ENCODE results near the gene PBX4.
A peak's percentile ranks its signal among the peaks of the same experiment; 100 is the strongest.
"Not testable (repeated sequence)": the region's sequence is repeated elsewhere in the genome, so short reads cannot be mapped to it uniquely, and the experiment has no call there.

PBX4 gene

GRCh38 chr19:19626516-19627472 lies 8.3 kb upstream of the PBX4 start:
- DNase-seq: no peak

GRCh38 chr19:19624032-19624570 lies 5.6 kb upstream of the PBX4 start:
- no peak for DNase-seq

DNA sequence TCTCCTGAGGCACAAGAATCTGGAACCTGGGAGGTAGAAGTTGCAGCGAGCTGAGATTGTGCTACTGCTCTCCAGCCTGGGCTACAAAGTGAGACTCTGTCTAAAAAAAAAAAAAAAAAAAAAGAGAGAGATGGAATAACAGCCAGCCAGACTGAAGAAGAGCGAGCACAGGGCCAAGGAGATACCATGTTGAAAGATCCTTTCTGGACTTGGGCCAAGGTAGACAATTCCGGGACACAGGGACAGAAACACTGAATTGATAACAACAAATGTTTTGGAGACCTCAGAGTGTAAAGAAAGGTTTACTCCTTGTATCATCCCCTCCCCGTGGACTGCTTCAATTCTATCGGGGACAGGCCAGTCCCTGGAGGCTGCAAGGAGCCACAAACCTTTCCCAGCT lies 4.9 kb upstream of the PBX4 start:
- no peak for DNase-seq

DNA sequence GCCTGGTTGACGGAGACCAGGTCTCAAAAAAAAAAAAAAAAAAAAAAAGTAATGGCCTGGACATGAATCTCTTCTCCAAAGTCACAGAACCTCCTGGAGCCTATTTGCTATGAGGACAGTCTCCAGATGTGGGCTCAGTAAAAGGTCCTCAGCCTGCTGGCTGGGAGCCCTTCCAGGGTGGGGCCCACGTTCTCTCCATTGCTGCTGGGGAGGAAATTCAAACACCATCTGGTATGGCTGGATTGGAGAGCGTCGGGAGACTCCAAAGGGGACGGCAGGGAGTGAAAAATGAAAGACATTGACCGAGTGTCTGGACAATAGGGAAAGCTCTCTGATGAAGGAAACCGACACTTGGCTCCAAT lies 1.3 kb upstream of the PBX4 start:
- no peak for DNase-seq

- no peak for DNase-seq
Observed at GRCh38 chr19:19619181-19619848, 828 bp upstream of the PBX4 start.

DNA sequence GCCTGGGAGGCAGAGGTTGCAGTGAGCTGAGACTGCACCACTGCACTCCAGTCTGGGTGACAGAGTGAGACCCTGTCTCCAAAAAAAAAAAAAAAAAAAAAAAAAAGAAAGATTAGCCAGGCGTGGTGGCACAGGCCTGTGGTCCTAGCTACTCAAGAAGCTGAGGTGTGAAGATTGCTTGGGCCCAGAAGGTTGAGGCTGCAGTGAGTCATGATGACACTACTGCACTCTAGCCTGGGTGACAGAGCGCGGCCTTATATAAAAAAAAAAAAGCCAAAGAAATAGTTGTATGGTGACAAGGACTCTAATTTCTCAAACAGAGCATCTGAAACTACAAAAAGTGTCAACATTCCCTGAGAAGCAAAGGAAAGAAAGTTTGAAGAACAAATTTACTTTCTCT lies 3.4 kb downstream of the PBX4 start:
- peak; percentile 65 to 70 for DNase-seq

- no peak for DNase-seq
Observed at GRCh38 chr19:19613506-19613905, 5.0 kb downstream of the PBX4 start.

DNA sequence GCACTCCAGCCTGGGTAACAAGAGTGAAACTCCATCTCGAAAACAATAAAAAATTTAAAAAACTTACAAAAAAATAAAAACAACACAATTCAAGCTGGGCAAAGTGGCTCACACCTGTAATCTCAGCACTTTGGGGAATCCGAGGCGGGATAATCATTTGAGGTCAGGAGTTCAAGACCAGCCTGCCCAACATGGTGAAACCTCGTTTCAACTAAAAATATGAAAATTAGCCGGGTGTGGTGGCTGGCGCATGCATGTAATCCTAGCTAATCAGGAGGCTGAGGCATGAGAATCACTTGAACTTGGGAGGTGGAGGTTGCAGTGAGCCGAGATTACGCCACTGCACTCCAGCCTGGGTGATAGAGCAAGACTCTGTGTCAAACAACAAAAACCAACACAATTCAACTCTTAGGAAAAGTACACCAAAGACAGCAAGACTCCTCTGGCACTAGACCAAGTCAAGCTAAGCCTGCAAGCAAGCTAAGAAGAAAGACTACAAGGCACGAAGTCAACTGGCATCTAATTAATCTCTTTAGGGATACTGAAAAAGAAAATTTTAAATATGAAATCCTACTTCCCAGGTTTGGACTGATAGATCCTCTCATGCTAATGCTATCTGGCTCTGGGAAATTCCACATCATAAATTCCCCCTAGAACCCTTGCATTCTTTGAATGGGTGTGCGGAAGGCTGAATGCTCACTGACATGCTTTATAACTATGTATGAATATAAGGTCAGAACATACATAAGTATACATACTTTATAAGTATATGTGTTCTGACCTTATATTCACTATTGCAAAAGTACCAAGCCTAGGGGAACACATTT lies 7.9 kb downstream of the PBX4 start:
- DNase-seq: no peak

DNA sequence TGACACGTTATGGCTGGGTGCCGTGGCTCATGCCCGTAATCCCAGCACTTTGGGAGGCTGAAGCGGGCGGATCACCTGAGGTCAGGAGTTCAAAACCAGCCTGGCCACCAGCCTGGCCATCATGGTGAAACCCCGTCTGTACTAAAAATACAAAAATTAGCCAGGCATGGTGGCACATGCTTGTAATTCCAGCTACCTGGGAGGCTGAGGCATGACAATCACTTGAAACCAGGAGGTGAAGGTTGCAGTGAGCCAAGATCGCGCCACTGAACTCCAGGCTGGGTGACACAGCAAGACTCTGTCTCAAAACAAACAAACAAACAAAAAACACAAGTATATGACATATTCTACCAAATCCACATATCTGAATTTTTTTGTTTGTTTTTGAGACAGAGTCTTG lies 11.8 kb downstream of the PBX4 start:
- DNase-seq: not testable (repeated sequence)

DNA sequence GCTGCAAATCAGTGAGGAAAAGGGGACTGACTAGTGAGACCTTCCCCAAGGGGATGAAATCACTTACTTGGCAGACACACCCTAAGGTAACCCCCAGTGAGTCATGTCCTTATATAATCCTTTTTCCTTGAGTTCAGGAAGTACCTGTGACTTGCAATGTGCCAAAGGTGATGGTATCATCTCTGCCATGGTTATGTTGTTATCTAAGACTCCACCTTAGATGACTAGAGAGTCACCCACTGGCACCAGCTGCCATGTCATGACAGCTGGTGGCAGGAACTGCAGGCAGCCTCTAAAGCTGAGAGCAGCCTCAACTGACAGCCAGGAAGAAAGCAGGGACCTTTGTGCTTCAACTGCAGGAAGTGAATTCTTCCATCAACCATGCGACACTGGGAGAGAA lies 12.5 kb downstream of the PBX4 start:
- peak; percentile 63 to 76 for DNase-seq

DNA sequence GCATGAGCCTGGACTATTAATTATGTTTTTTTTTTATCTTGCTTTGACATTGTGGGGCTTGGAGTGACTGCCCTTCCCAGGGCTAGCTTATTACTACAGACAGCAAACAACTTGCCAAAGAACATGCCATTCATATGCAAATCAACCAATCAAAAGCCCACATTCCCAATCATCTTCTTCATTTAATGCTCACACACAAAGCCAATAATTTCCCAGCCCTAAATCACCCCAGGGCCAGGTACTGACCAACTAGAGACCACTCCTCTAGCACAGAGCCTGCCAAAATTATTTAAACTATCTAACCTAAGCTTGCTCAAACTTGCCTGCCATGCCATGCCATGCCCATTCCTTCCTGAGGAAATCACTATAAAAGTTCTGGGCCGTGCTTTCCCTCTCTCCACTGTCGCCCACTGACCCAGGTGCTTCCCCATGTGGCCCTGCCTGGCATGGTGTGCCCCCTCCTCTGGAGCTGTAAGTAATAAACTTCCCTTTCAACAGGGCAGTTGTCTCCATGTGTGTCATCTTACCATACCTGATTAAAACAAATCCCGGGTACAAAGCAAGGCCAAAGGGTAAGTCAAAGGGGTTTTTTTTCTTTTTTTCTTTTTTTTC lies 15.7 kb downstream of the PBX4 start:
- DNase-seq: no peak

- peak; percentile 51 to 69 for DNase-seq
Observed at GRCh38 chr19:19602136-19602712, 16.3 kb downstream of the PBX4 start.

DNA sequence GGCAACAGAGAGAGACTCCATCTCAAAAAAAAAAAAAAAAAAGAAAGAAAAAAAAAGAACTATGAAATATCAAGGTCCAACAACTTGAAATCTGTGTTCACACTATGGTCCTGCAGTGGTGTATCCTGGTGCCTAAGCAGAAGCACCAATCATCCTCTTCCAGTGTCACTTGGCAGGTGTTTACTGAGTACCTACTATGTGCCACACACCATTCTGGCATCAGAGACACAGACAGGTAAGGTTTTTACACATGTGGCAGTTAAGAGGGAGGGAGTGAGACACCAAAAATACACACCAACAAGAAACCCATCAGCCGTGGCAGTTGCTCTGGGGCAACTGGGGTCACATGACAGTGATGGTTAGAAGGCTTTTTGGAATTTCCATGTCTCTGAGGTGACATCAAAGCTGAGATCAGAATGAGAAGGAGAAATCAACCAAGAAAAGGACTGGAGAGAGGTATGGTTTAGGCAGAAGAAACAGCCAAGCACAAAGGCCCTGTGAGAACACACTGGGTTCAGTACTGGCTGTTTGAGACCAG lies 17.6 kb downstream of the PBX4 start:
- peak in 1 of 2 donors; percentile 47 for DNase-seq

DNA sequence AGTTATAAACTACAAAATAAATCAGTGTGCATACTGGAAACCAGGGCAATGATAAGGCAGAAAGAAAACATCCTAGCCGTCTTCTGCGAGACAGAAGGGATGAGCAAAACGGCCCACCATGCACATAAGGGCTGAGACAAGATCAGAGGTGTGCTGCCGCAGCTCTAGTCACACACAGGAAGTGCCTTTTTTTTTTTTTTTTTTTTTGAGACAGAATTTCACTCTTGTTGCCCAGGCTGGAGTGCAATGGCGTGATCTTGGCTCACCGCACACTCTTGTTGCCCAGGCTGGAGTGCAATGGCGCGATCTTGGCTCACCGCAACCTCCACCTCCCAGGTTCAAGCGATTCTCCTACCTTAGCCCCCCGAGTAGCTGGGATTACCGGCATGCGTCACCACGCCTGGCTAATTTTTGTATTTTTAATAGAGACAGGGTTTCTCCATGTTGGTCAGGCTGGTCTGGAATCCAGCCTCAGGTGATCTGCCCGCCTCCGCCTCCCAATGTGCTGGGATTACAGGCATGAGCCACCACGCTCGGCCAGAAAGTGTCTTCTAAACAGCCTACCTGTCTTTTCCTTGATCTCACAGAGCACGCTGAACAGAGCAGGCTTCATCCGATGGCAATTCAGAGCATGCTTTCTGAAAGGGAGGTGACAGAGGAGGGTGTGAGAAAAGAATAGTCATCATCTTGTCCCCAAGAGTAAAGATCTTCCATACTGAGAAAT lies 19.6 kb downstream of the PBX4 start:
- DNase-seq: peak; percentile 77 to 82

GRCh38 chr19:19597809-19598306 lies 20.6 kb downstream of the PBX4 start:
- peak; percentile 77 to 91 for DNase-seq

GRCh38 chr19:19595171-19595701 lies 23.3 kb downstream of the PBX4 start:
- no peak for DNase-seq

DNA sequence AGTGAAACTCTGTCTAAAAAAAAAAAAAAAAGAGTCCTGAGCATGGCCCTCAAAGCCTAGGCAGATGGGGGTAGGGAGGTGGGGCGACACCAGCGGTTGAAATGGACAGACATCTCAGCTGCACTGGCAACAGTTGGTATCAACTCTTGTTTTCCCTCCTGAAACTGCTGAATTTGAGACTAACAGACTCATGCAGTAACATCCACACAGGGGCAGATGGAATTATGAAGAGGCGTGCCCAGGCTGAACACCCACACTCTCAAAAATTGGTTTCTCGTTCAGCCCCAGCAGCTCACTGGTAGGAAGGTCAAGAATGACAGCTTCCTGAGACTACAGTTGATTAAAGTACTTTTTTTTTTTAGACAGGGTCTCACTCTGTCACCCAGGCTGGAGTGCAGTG lies 24.1 kb downstream of the PBX4 start:
- DNase-seq: no peak

DNA sequence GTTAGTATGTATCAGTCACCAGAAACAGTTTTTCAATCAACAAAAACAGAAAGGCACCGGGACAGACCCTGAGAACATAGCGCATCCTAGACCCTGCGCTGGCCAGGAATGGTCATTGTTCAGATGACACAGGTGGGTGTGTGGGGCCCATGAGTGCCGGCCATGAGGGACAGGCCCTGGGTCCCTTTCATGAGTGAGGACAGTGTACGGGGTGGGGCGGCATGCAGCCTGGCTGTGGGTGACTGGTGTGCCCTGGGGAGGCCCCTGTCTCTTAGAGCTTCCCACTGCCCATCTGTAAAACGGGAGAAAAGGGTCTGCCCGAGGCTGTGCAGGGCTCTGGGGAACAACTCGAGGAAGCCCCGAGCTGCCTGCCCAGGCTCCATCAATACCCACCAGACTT lies 25.8 kb downstream of the PBX4 start:
- no peak for DNase-seq

DNA sequence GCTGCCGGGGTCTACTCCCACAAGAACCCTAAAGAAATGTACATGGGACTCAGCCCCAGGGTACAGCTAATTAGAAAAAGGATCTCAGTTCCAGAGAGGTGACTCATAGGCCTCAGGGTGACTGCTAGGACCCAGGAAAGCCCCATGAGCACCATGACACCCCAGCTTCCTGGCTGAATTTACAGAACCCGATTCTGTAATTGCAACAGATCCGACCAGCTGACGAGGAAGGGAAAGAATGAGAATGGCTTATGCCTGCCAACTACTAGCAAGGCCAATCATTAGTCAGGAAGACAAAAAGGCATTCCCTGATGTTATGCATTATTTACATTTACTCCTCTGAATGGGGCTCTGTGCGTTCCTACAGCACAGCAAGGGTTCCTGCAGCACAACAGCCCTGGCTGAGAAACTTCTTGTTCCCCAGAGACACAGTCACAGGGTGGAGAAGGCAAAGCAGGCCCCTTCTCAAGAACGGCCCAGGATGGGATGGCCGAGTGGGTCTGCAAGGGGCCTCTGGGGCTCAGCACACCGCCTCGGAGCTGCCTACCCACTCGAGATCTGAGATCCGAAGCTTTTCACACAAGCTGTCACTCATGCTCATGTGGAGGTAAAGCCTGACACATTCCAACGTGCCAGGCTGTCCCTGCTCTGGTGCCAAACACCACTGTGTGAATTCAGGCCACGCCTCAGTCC lies 27.2 kb downstream of the PBX4 start:
- DNase-seq: peak; percentile 77 to 80

- DNase-seq: no peak
Observed at GRCh38 chr19:19588546-19588945, 29.9 kb downstream of the PBX4 start.

All from CD4-positive, alpha-beta T cell treated with Interleukin-1 beta for 1 hour (primary cell).